ENCODE data around the gene ID3.

DNA sequence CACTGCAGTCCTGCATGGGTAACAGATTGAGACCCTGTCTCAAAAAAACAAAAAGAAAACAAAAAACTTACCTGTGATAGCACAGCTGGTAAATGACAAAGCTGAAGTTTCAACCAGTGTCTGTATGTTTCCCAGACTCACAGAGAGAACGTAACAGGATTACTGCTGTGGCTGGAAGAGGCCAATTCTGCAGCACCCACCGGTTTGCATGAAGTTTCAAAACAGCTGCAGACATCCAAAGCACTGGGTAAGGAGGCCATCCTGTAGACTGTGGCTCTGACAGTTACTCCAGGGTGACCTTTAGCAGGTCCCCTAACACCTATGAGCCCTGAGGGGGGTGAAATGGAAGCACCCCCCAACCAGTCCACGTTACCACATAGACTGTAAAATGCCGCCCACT, 7.5 kb downstream of the ID3 start:
- TF ChIP-seq, protein P1, sequence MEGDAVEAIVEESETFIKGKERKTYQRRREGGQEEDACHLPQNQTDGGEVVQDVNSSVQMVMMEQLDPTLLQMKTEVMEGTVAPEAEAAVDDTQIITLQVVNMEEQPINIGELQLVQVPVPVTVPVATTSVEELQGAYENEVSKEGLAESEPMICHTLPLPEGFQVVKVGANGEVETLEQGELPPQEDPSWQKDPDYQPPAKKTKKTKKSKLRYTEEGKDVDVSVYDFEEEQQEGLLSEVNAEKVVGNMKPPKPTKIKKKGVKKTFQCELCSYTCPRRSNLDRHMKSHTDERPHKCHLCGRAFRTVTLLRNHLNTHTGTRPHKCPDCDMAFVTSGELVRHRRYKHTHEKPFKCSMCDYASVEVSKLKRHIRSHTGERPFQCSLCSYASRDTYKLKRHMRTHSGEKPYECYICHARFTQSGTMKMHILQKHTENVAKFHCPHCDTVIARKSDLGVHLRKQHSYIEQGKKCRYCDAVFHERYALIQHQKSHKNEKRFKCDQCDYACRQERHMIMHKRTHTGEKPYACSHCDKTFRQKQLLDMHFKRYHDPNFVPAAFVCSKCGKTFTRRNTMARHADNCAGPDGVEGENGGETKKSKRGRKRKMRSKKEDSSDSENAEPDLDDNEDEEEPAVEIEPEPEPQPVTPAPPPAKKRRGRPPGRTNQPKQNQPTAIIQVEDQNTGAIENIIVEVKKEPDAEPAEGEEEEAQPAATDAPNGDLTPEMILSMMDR (IDR thresholded peaks at IDR 0.05): no peak
- TF ChIP-seq POLR2A (IDR thresholded peaks at IDR 0.05) (no peak), POLR2AphosphoS5 (IDR thresholded peaks at IDR 0.05) (no peak)
